Measurements from ENCODE around the gene STUM.

DNA sequence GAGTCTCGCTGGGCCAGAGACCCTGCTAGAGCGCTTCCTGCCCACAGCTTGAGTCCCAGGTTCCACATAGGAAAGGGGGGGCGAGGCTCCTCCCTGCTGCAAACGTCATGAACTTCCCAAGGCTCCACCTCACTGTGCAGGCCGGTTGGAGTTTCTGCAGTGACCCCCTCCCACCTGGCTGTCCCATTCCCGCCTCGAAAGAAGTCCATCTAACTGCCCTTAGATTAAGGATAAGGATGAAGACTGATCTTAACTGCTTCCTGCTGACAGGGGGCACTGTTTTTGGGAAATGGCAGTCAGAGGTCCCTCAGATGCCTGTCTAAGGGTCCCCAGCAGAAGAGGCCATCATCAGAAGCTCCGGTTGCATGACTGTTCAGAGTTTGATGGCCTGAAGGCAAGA, 62.7 kb downstream of the STUM start:
- TF ChIP-seq, protein P1, sequence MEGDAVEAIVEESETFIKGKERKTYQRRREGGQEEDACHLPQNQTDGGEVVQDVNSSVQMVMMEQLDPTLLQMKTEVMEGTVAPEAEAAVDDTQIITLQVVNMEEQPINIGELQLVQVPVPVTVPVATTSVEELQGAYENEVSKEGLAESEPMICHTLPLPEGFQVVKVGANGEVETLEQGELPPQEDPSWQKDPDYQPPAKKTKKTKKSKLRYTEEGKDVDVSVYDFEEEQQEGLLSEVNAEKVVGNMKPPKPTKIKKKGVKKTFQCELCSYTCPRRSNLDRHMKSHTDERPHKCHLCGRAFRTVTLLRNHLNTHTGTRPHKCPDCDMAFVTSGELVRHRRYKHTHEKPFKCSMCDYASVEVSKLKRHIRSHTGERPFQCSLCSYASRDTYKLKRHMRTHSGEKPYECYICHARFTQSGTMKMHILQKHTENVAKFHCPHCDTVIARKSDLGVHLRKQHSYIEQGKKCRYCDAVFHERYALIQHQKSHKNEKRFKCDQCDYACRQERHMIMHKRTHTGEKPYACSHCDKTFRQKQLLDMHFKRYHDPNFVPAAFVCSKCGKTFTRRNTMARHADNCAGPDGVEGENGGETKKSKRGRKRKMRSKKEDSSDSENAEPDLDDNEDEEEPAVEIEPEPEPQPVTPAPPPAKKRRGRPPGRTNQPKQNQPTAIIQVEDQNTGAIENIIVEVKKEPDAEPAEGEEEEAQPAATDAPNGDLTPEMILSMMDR (conservative IDR thresholded peaks at IDR 0.05 in 1 of 2, IDR thresholded peaks at IDR 0.05 in 1 of 2; ENCODE audit: extremely low read depth in 1 of 2, insufficient read depth in 1 of 2, low read depth in 1 of 2, low read length in 2 of 2) = no peak
- no peak for TF ChIP-seq EZH2 (IDR thresholded peaks at IDR 0.05; ENCODE audit: borderline replicate concordance, low read length)
